ENCODE data around the gene ZBTB25.

DNA sequence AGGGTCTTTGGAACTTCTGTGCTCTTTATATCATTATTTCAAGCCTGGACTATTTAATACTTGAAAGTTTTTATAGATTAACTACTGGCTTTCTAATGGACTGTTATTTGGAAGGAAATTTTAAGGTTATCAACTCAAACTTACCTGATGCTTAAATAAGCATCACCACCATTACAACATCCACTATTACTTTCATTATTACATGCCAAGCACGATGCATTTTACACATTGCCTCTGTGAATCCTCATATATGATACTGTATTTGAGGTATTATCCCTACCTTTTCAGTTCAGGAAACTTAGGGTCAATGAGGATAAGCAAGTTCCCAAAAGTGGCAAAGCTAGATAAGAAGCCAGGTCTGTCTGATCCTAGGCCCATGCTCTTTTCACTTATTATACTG, 13.3 kb upstream of the ZBTB25 start:
- no peak for TF ChIP-seq CTCF (IDR thresholded peaks at IDR 0.05)
- TF ChIP-seq POLR2AphosphoS5 (IDR thresholded peaks at IDR 0.05; ENCODE audit: low read depth, low read length): no peak
- TF ChIP-seq GATA2 (CRISPR knock-in tag; IDR thresholded peaks at IDR 0.05): no peak
- TF ChIP-seq RCOR1 (IDR thresholded peaks at IDR 0.05; ENCODE audit: low read length): no peak
- TF ChIP-seq GABPA (IDR thresholded peaks at IDR 0.05; ENCODE audit: low read depth): no peak
- TF ChIP-seq USF2 (IDR thresholded peaks at IDR 0.05; ENCODE audit: borderline replicate concordance, low read depth, low read length): no peak
- no peak for TF ChIP-seq FOXM1 (IDR thresholded peaks at IDR 0.05; ENCODE audit: low read depth)
- no peak for TF ChIP-seq SIN3A (IDR thresholded peaks at IDR 0.05; ENCODE audit: borderline replicate concordance, low read depth, low read length)
- no peak for TF ChIP-seq RXRA (IDR thresholded peaks at IDR 0.05; ENCODE audit: borderline replicate concordance, low read depth)
- no peak for TF ChIP-seq RAD21 (IDR thresholded peaks at IDR 0.05; ENCODE audit: low read length)
- no peak for TF ChIP-seq TAF1 (IDR thresholded peaks at IDR 0.05; ENCODE audit: borderline replicate concordance, low read depth, low read length)
- TF ChIP-seq CHD2 (IDR thresholded peaks at IDR 0.05; ENCODE audit: low read length, partially characterized antibody): no peak

Measured in SK-N-SH (cell line).